Calu3 (cell line): Measurements from ENCODE around the gene SMPDL3B. TPM values are rescaled to one million over a fixed set of nuclear protein-coding genes. Genes with fewer than 3 reads are reported as not detected.

Experiments
- BruUV-seq: library from RNA; stranded (reverse); fragments of 400-500 nt; replicated peaks from 2 replicates; lab custom pipeline; 2021; lab: Mats Ljungman, UMichigan
- CTCF ChIA-PET: fragments of 300-600 bp; sonication (Branson Sonifier 250); formaldehyde crosslinking; loops from one replicate; lab custom pipeline; 2022; ENCODE audit warnings: antibody characterized with exemption; lab: Charles Lee
- DNase-seq: peaks from one replicate; pipeline ENCODE4 v3.0.0; 2022
- H3K27ac Mint-ChIP-seq: one replicate; pipeline ENCODE4 v1.8.0; 2022; ENCODE audit warnings: mixed read lengths; ENCODE audit not compliant: unreplicated experiment
- H3K27me3 Mint-ChIP-seq: one replicate; pipeline ENCODE4 v1.8.0; 2022; ENCODE audit warnings: mixed read lengths; ENCODE audit not compliant: unreplicated experiment
- H3K36me3 Mint-ChIP-seq: one replicate; pipeline ENCODE4 v1.8.0; 2022; ENCODE audit warnings: mild to moderate bottlenecking, moderate library complexity, mixed read lengths; ENCODE audit not compliant: insufficient read depth, unreplicated experiment
- H3K4me1 Mint-ChIP-seq: one replicate; pipeline ENCODE4 v1.8.0; 2022; ENCODE audit warnings: mild to moderate bottlenecking, low read depth, mixed read lengths; ENCODE audit not compliant: unreplicated experiment
- H3K4me3 Mint-ChIP-seq: one replicate; pipeline ENCODE4 v1.8.0; 2022; ENCODE audit warnings: mild to moderate bottlenecking, low read depth, moderate library complexity, mixed read lengths; ENCODE audit not compliant: unreplicated experiment
- H3K9me3 Mint-ChIP-seq: one replicate; pipeline ENCODE4 v1.8.0; 2022; ENCODE audit warnings: low read depth, mixed read lengths; ENCODE audit not compliant: unreplicated experiment
- intact Hi-C: fragments of 100-400 bp; cut with micrococcal nuclease; formaldehyde crosslinking; loops from one replicate; pipeline ENCODE4 v1.10.0; 2022; ENCODE audit not compliant: unreplicated experiment
- total RNA-seq: library from RNA; stranded (reverse); gene quantifications from 2 replicates; pipeline ENCODE4 v1.2.3, GENCODE V29; 2022
- TF ChIP-seq, protein P1 (sequence below): fragments of 200-600 bp; IDR thresholded peaks from one replicate; pipeline ENCODE4 v1.8.0; 2022; ENCODE audit warnings: antibody characterized with exemption; ENCODE audit not compliant: unreplicated experiment

The SMPDL3B gene
- total RNA-seq, 1 experiment from 2014 or later, result 9.7 TPM

DNA sequence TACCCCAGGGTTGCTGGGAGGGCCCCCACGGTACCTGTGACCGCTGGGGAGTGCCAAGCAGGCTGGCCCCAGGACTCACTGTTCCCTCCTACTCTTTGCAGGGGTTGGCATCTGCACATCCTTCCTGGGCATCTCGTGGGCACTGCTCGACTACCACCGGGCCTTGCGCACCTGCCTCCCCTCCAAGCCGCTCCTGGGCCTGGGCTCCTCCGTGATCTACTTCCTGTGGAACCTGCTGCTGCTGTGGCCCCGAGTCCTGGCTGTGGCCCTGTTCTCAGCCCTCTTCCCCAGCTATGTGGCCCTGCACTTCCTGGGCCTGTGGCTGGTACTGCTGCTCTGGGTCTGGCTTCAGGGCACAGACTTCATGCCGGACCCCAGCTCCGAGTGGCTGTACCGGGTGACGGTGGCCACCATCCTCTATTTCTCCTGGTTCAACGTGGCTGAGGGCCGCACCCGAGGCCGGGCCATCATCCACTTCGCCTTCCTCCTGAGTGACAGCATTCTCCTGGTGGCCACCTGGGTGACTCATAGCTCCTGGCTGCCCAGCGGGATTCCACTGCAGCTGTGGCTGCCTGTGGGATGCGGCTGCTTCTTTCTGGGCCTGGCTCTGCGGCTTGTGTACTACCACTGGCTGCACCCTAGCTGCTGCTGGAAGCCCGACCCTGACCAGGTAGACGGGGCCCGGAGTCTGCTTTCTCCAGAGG lies 31.8 kb downstream of the SMPDL3B start:
- Mint-ChIP-seq H3K4me1 (peaks cover 27% of the 10 kb centered on the region), H3K36me3 (peaks cover 6% of the 10 kb centered on the region), H3K27me3 (no peaks in the 10 kb centered on the region), H3K27ac (no peak overlapping the region), H3K9me3 (no peaks in the 10 kb centered on the region), H3K4me3 (no peak overlapping the region)
- CTCF ChIA-PET, result interaction anchor here (0.6 to 0.9 kb wide), 2 partner anchors 32 to 636 kb away, joined by 3 to 6 read pairs; partner anchors contain the start of gene SMPDL3B
- intact Hi-C loops, result no loop called here
- peak; percentile 37 for DNase-seq
- BruUV-seq, result no TSS peak
- TF ChIP-seq, protein P1, sequence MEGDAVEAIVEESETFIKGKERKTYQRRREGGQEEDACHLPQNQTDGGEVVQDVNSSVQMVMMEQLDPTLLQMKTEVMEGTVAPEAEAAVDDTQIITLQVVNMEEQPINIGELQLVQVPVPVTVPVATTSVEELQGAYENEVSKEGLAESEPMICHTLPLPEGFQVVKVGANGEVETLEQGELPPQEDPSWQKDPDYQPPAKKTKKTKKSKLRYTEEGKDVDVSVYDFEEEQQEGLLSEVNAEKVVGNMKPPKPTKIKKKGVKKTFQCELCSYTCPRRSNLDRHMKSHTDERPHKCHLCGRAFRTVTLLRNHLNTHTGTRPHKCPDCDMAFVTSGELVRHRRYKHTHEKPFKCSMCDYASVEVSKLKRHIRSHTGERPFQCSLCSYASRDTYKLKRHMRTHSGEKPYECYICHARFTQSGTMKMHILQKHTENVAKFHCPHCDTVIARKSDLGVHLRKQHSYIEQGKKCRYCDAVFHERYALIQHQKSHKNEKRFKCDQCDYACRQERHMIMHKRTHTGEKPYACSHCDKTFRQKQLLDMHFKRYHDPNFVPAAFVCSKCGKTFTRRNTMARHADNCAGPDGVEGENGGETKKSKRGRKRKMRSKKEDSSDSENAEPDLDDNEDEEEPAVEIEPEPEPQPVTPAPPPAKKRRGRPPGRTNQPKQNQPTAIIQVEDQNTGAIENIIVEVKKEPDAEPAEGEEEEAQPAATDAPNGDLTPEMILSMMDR, result no peak

DNA sequence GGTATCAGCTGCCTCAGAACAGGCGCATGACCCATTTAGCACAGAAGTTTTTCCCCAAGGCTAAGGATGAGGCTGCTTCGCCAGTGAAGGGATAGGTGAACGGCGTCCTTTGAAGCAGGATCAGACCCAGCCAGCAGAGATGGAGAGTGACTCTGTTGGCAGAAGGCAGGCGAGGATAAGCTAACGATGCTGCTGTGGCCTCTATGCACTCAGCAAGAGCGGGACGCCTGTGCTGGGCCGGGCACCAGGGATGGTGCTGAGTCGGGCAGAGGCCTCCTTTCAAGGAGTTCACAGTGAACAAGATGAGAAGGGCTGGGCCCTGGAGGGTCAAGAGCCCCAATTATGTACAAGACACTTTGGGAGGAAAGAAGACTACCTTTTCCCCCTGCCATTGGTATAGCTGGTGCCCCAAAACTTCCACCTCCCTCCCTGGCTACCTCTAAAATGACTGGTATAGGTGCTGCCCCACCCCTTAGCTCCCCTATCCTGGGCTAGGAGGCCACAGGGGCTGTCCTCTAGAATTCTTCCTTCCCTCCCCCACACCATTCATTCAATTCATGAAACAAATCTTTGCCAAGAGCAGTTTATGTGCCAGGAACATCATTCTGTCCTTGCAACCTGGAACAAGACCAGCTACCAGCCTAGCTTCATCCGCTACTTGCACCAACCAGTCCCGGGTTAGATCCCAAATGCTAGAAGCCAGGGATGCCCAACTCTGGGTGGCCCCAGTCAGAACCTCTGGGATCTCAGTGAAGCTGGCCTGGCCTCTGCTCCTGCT lies 32.5 kb downstream of the SMPDL3B start:
- Mint-ChIP-seq H3K9me3 (no peaks in the 10 kb centered on the region), H3K27me3 (no peaks in the 10 kb centered on the region), H3K36me3 (peaks cover 6% of the 10 kb centered on the region), H3K27ac (no peak overlapping the region), H3K4me3 (no peak overlapping the region), H3K4me1 (peaks cover 20% of the 10 kb centered on the region)
- CTCF ChIA-PET, result interaction anchor here (0.6 kb wide), 1 partner anchor 636 kb away, joined by 6 read pairs; no protein-coding TSS in a partner anchor
- TF ChIP-seq, protein P1, result no peak
- intact Hi-C loops, result no loop called here
- DNase-seq, result no peak
- no TSS peak for BruUV-seq

DNA sequence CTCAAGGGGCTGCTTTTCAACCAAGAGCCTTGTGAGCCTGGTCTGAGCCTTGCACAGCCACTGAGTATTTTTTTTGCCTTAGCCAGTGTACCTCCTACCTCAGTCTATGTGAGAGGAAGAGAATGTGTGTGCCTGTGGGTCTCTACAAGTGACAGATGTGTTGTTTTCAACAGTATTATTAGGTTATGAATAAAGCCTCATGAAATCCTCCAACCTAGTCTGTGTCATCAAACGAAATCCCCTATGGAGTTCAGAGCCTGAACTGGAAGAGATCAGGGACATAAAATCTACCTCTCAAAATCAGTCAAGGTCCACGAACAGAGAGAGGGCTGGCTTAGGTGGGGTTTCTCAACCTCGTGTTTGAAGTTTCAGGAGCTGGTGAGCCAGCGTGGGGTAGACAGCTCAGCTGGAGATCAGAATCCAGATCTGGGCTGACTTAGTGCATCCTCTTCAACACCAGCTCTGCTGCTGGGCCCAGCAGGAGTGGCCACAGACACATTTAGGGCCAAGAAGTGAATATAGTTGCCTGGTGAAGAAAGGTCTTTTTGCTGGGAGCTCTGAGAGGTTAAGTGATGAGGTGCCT lies 33.2 kb downstream of the SMPDL3B start:
- peaks cover 6% of the 10 kb centered on the region for H3K36me3 Mint-ChIP-seq
- intact Hi-C loops, result no loop called here
- H3K4me3 Mint-ChIP-seq, result no peak overlapping the region
- CTCF ChIA-PET, result interaction anchor here (0.6 kb wide), 1 partner anchor 18 kb away, joined by 6 read pairs; no protein-coding TSS in a partner anchor
- DNase-seq, result no peak
- peaks cover 20% of the 10 kb centered on the region for H3K4me1 Mint-ChIP-seq
- BruUV-seq, result no TSS peak
- no peaks in the 10 kb centered on the region for H3K9me3 Mint-ChIP-seq
- no peak overlapping the region for H3K27ac Mint-ChIP-seq
- H3K27me3 Mint-ChIP-seq, result no peaks in the 10 kb centered on the region
- TF ChIP-seq, protein P1, result no peak

DNA sequence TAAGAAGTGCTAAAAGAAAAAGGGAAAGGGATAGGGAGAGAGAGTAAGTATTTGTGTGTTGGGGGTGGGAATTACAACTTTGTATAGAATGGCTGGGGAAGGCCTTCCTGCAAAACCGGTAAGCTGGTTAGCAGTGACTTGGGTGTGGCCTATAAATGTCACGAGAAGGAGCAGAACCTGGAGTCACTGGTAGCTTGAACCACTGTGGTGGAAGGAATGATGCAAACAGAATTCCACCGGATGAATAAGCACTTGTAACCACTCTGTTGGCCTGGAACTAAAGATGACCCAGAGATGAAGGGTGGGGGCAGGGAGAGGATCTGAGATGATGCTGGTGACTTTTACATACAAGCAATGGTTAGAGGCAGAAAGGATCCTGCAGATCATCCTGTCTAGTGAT lies 33.9 kb downstream of the SMPDL3B start:
- CTCF ChIA-PET, result interaction anchor here (0.6 kb wide), 1 partner anchor 17 kb away, joined by 6 read pairs; no protein-coding TSS in a partner anchor
- intact Hi-C loops, result no loop called here

More for the DNA sequence above, 33.9 kb downstream of the SMPDL3B start:
- Mint-ChIP-seq H3K27me3 (no peaks in the 10 kb centered on the region), H3K9me3 (no peaks in the 10 kb centered on the region), H3K4me1 (peaks cover 20% of the 10 kb centered on the region), H3K4me3 (no peak overlapping the region), H3K27ac (no peak overlapping the region), H3K36me3 (peaks cover 6% of the 10 kb centered on the region)
- TF ChIP-seq, protein P1, result no peak
- no TSS peak for BruUV-seq
- DNase-seq, result peak; percentile 19
